22Rv1 (cell line): ENCODE results near the gene RTF2.
"Not testable (repeated sequence)": the region's sequence is repeated elsewhere in the genome, so short reads cannot be mapped to it uniquely, and the experiment has no call there.

ENCODE experiments used
- ZFX ChIP-seq: fragments of 450-650 bp; IDR thresholded peaks from 2 replicates; pipeline ENCODE4 v1.6.1; 2017; ENCODE audit warnings: antibody characterized with exemption, borderline replicate concordance
- TF ChIP-seq, protein P1 (sequence below): fragments of 450-650 bp; IDR thresholded peaks from 2 replicates; pipeline ENCODE4 v1.5.1; 2017; ENCODE audit warnings: mild to moderate bottlenecking

GRCh38 chr20:56564526-56564925 lies 96.1 kb downstream of the RTF2 start:
- TF ChIP-seq, protein P1, sequence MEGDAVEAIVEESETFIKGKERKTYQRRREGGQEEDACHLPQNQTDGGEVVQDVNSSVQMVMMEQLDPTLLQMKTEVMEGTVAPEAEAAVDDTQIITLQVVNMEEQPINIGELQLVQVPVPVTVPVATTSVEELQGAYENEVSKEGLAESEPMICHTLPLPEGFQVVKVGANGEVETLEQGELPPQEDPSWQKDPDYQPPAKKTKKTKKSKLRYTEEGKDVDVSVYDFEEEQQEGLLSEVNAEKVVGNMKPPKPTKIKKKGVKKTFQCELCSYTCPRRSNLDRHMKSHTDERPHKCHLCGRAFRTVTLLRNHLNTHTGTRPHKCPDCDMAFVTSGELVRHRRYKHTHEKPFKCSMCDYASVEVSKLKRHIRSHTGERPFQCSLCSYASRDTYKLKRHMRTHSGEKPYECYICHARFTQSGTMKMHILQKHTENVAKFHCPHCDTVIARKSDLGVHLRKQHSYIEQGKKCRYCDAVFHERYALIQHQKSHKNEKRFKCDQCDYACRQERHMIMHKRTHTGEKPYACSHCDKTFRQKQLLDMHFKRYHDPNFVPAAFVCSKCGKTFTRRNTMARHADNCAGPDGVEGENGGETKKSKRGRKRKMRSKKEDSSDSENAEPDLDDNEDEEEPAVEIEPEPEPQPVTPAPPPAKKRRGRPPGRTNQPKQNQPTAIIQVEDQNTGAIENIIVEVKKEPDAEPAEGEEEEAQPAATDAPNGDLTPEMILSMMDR = not testable (repeated sequence)
- not testable (repeated sequence) for TF ChIP-seq ZFX
